ENCODE measurements around the gene CD4. TPM values are rescaled to one million over a fixed set of nuclear protein-coding genes. Genes with fewer than 3 reads are reported as not detected.

The CD4 gene
- total and polyA plus RNA-seq, 2 of the 4 experiments (the other 2 are of a cell fraction): 5.7 to 15.0 TPM

GRCh38 chr12:6839482-6840201 is 50.3 kb downstream of the CD4 start:
- dilution Hi-C loops (cut with HindIII; ENCODE audit: low sequenced_read_pairs, unreplicated experiment): no loop called here
- Histone ChIP-seq H2BK5ac (ENCODE audit: low read depth, low read length, poor library complexity, severe bottlenecking) (no peak overlapping the region), H3K9ac (ENCODE audit: low read depth, low read length) (no peak overlapping the region), H3K4me1 (ENCODE audit: control insufficient read depth, insufficient read depth, low read length) (no peaks in the 10 kb centered on the region), H3K18ac (ENCODE audit: low read depth, low read length) (no peak overlapping the region), H3K9me3 (ENCODE audit: control insufficient read depth, insufficient read depth, low read length) (no peaks in the 10 kb centered on the region), H3K4me3 (ENCODE audit: insufficient read depth, low read depth, low read length) (no peak overlapping the region), H3K36me3 (ENCODE audit: control insufficient read depth, insufficient read depth, low read length) (peaks cover 67% of the 10 kb centered on the region), H2AFZ (replicated peaks; ENCODE audit: low read length, poor library complexity) (no peak overlapping the region), H2AK5ac (ENCODE audit: low read depth, low read length) (no peak overlapping the region), H3K56ac (ENCODE audit: extremely low read depth, insufficient read depth, low read length) (no peak overlapping the region), H3K27ac (ENCODE audit: insufficient read depth, low read length) (no peak overlapping the region), H3K79me1 (ENCODE audit: low read depth in 1 of 2, low read length in 2 of 2) (peaks cover 0 to 3% of the 10 kb centered on the region in 2 experiments; a peak in 2 of 4 replicates), H3K27me3 (ENCODE audit: control insufficient read depth, insufficient read depth, low read length) (no peaks in the 10 kb centered on the region), H2BK120ac (ENCODE audit: low read depth, low read length) (no peak overlapping the region), H4K91ac (ENCODE audit: insufficient read depth, low read depth, low read length) (no peak overlapping the region), H2BK20ac (ENCODE audit: low read depth, low read length) (no peak overlapping the region), H2BK15ac (ENCODE audit: low read depth, low read length) (no peak overlapping the region), H3K9me1 (ENCODE audit: insufficient read depth, low read length) (no peaks in the 10 kb centered on the region), H4K20me1 (ENCODE audit: insufficient read depth, low read length) (peaks cover 3% of the 10 kb centered on the region), H3K23ac (ENCODE audit: low read depth, low read length) (no peak overlapping the region), H4K5ac (ENCODE audit: low read depth, low read length) (no peak overlapping the region), H3K14ac (replicated peaks; ENCODE audit: low read depth, low read length) (no peak overlapping the region), H4K8ac (ENCODE audit: low read depth in 2 of 2, low read length in 2 of 2) (no peak overlapping the region), H3K4ac (ENCODE audit: low read depth, low read length) (no peak overlapping the region), H2AK9ac (replicated peaks; ENCODE audit: low read depth, low read length, poor library complexity) (peak overlapping the region; percentile 12), H3K4me2 (ENCODE audit: low read depth, low read length) (no peak overlapping the region)
- TF ChIP-seq CHD1 (IDR thresholded peaks at IDR 0.05; ENCODE audit: low read depth, low read length) (no peak), MXI1 (IDR thresholded peaks at IDR 0.05; ENCODE audit: borderline replicate concordance, low read depth, low read length) (no peak), USF2 (IDR thresholded peaks at IDR 0.05; ENCODE audit: low read depth, low read length) (no peak), RFX5 (IDR thresholded peaks at IDR 0.05; ENCODE audit: low read depth, low read length) (no peak), MAZ (IDR thresholded peaks at IDR 0.05; ENCODE audit: borderline replicate concordance, low read depth, low read length) (no peak), ELK1 (IDR thresholded peaks at IDR 0.05; ENCODE audit: borderline replicate concordance, low read depth, low read length) (no peak), NFE2L2 (IDR thresholded peaks at IDR 0.05; ENCODE audit: low read depth, low read length) (no peak), BHLHE40 (IDR thresholded peaks at IDR 0.05; ENCODE audit: low read depth, low read length) (no peak), RCOR1 (IDR thresholded peaks at IDR 0.05; ENCODE audit: insufficient replicate concordance, low read length) (no peak), RAD21 (IDR thresholded peaks at IDR 0.05; ENCODE audit: low read length) (no peak), SMC3 (IDR thresholded peaks at IDR 0.05; ENCODE audit: low read depth, low read length) (no peak), CTCF (conservative IDR thresholded peaks at IDR 0.05; ENCODE audit: low read depth, low read length) (no peak), FOS (IDR thresholded peaks at IDR 0.05; ENCODE audit: low read depth, low read length) (no peak), CEBPB (IDR thresholded peaks at IDR 0.05; ENCODE audit: low read depth, low read length) (no peak)
- intact Hi-C loops (cut with micrococcal nuclease): no loop called here
- no peak for ATAC-seq (ENCODE audit: low read depth)
- 80% methylated on average over 4 of the region's 10 CpGs; no CpG with 5 or more reads in 1 of the 2 experiments for WGBS, 2 experiments (ENCODE audit: extremely low coverage in 2 of 2, insufficient read length in 1 of 2)
- BruUV-seq (replicated peaks): TSS peak; percentile 69
- no peak for DNase-seq
- ChIA-PET CTCF (no interaction called here), POLR2A (ENCODE audit: unreplicated experiment) (no interaction called here)
- in situ Hi-C loops (cut with MboI; ENCODE audit: low sequenced_read_pairs): no loop called here
